Type B pancreatic cell (in vitro differentiated cells): ENCODE results near the gene SLC26A6. TPM values are rescaled to one million over a fixed set of nuclear protein-coding genes. Genes with fewer than 3 reads are reported as not detected.

Source experiments
- DNase-seq: peaks from one replicate; pipeline ENCODE4 v3.0.0; 2021; ENCODE audit warnings: mixed read lengths; ENCODE audit not compliant: unreplicated experiment; ENCODE audit errors: extremely low spot score
- H3K27ac Mint-ChIP-seq: 2 replicates; pipeline ENCODE4 v1.8.0; 2021; ENCODE audit warnings: mild to moderate bottlenecking, mixed read lengths
- H3K27me3 Mint-ChIP-seq: 2 replicates; pipeline ENCODE4 v1.8.0; 2021; ENCODE audit warnings: mixed read lengths
- H3K36me3 Mint-ChIP-seq: 2 replicates; pipeline ENCODE4 v1.8.0; 2021; ENCODE audit warnings: mixed read lengths
- H3K4me1 Mint-ChIP-seq: one replicate; pipeline ENCODE4 v1.8.0; 2021; ENCODE audit warnings: mixed read lengths; ENCODE audit not compliant: unreplicated experiment
- H3K4me3 Mint-ChIP-seq: 2 replicates; pipeline ENCODE4 v1.8.0; 2021; ENCODE audit warnings: mild to moderate bottlenecking, mixed read lengths
- H3K9me3 Mint-ChIP-seq: 2 replicates; pipeline ENCODE4 v1.8.0; 2021; ENCODE audit warnings: mixed read lengths
- CTCF ChIP-seq: fragments of 200-600 bp; sonication (generic); conservative IDR thresholded peaks from 2 replicates; pipeline ENCODE4 v1.5.0; 2021; ENCODE audit warnings: antibody characterized with exemption, mild to moderate bottlenecking
- total RNA-seq: library from RNA; stranded (reverse); gene quantifications from 2 replicates; pipeline ENCODE4 v1.2.1, GENCODE V29; 2021; ENCODE audit warnings: low replicate concordance

The SLC26A6 gene
- total RNA-seq, 1 donor from 2014 or later, result 35.6 TPM

- H3K27ac Mint-ChIP-seq, result peak overlapping the region; percentile 59
- DNase-seq, result no peak
Measured at GRCh38 chr3:48634661-48635221, 520 bp downstream of the SLC26A6 start.

GRCh38 chr3:48633743-48634142, 1.5 kb downstream of the SLC26A6 start:
- Mint-ChIP-seq H3K9me3 (no peaks in the 10 kb centered on the region), H3K27me3 (no peaks in the 10 kb centered on the region), H3K4me3 (peak overlapping the region; percentile 88), H3K27ac (no peak overlapping the region), H3K36me3 (peaks cover 7% of the 10 kb centered on the region), H3K4me1 (peaks cover 15% of the 10 kb centered on the region)
- DNase-seq, result no peak
- TF ChIP-seq CTCF, result no peak

More at GRCh38 chr3:48634661-48635221, 520 bp downstream of the SLC26A6 start:
- Mint-ChIP-seq H3K4me3 (peak overlapping the region; percentile 88), H3K36me3 (no peaks in the 10 kb centered on the region), H3K4me1 (peaks cover 15% of the 10 kb centered on the region), H3K27me3 (no peaks in the 10 kb centered on the region), H3K9me3 (no peaks in the 10 kb centered on the region)
- TF ChIP-seq CTCF, result no peak

- Mint-ChIP-seq H3K36me3 (peaks cover 7% of the 10 kb centered on the region), H3K4me1 (peaks cover 15% of the 10 kb centered on the region), H3K27ac (no peak overlapping the region), H3K9me3 (no peaks in the 10 kb centered on the region), H3K27me3 (no peaks in the 10 kb centered on the region), H3K4me3 (no peak overlapping the region)
- TF ChIP-seq CTCF, result no peak
- no peak for DNase-seq
Measured at GRCh38 chr3:48633256-48633655, 2.0 kb downstream of the SLC26A6 start.

GRCh38 chr3:48631516-48632448, 3.5 kb downstream of the SLC26A6 start:
- H3K4me3 Mint-ChIP-seq, result no peak overlapping the region
- no peaks in the 10 kb centered on the region for H3K9me3 Mint-ChIP-seq
- peaks cover 11% of the 10 kb centered on the region for H3K4me1 Mint-ChIP-seq
- H3K27me3 Mint-ChIP-seq, result no peaks in the 10 kb centered on the region
- no peak for TF ChIP-seq CTCF
- no peak for DNase-seq
- peaks cover 7% of the 10 kb centered on the region for H3K36me3 Mint-ChIP-seq
- no peak overlapping the region for H3K27ac Mint-ChIP-seq

- H3K27me3 Mint-ChIP-seq, result no peaks in the 10 kb centered on the region
- no peak for DNase-seq
- H3K9me3 Mint-ChIP-seq, result no peaks in the 10 kb centered on the region
- peaks cover 7% of the 10 kb centered on the region for H3K36me3 Mint-ChIP-seq
- peaks cover 7% of the 10 kb centered on the region for H3K4me1 Mint-ChIP-seq
- no peak for TF ChIP-seq CTCF
- H3K27ac Mint-ChIP-seq, result no peak overlapping the region
- no peak overlapping the region for H3K4me3 Mint-ChIP-seq
Measured at GRCh38 chr3:48630833-48631232, 4.4 kb downstream of the SLC26A6 start.
